Head of caudate nucleus (tissue), 42 donors: ENCODE measurements around the gene AGBL4.

Experiments used
- DNase-seq, 42 donors: peaks; one replicate each; pipeline versions ENCODE4 v3.0.0 to v3.0.0-alpha.2; 2020 to 2021; ENCODE audit warnings: mixed read lengths in 7 of 42
- intact Hi-C: fragments of 100-400 bp; cut with DNase I; formaldehyde crosslinking; loops from one replicate; pipeline ENCODE4 v1.15.0; 2022

AGBL4 gene

GRCh38 chr1:49229555-49229954 is 794.2 kb downstream of the AGBL4 start:
- intact Hi-C loops: no loop called here
- DNase-seq: no peak

GRCh38 chr1:49226758-49227157 is 797.0 kb downstream of the AGBL4 start:
- DNase-seq: no peak
- intact Hi-C loops: no loop called here

- intact Hi-C loops: no loop called here
- no peak for DNase-seq
Observed at GRCh38 chr1:49225464-49225863, 798.3 kb downstream of the AGBL4 start.

GRCh38 chr1:49213301-49213700 is 810.5 kb downstream of the AGBL4 start:
- intact Hi-C loops: no loop called here
- DNase-seq: no peak

GRCh38 chr1:49208712-49209111 is 815.0 kb downstream of the AGBL4 start:
- DNase-seq: no peak

GRCh38 chr1:49204720-49205119 is 819.0 kb downstream of the AGBL4 start:
- intact Hi-C loops: no loop called here
- DNase-seq: no peak

More at GRCh38 chr1:49208712-49209111, 815.0 kb downstream of the AGBL4 start:
- intact Hi-C loops: no loop called here

GRCh38 chr1:49200738-49201137 is 823.0 kb downstream of the AGBL4 start:
- intact Hi-C loops: no loop called here
- no peak for DNase-seq

- intact Hi-C loops: no loop called here
- no peak for DNase-seq
Observed at GRCh38 chr1:49199564-49199963, 824.2 kb downstream of the AGBL4 start.

GRCh38 chr1:49197081-49197480 is 826.7 kb downstream of the AGBL4 start:
- intact Hi-C loops: no loop called here
- no peak for DNase-seq

GRCh38 chr1:49190138-49190537 is 833.6 kb downstream of the AGBL4 start:
- intact Hi-C loops: no loop called here
- no peak for DNase-seq

GRCh38 chr1:49187056-49187455 is 836.7 kb downstream of the AGBL4 start:
- DNase-seq: peak in 1 of 42 donors; percentile 3
- intact Hi-C loops: no loop called here

GRCh38 chr1:49185450-49185980 is 838.2 kb downstream of the AGBL4 start:
- intact Hi-C loops: no loop called here
- peak in 8 of 42 donors; percentile 6 to 54 (median 18) for DNase-seq

GRCh38 chr1:49183489-49183888 is 840.3 kb downstream of the AGBL4 start:
- no peak for DNase-seq
- intact Hi-C loops: no loop called here

GRCh38 chr1:49181033-49181432 is 842.7 kb downstream of the AGBL4 start:
- intact Hi-C loops: no loop called here
- no peak for DNase-seq

GRCh38 chr1:49171941-49172593 is 851.7 kb downstream of the AGBL4 start:
- DNase-seq: peak in 12 of 42 donors; percentile 3 to 44 (median 22)
- intact Hi-C loops: no loop called here

GRCh38 chr1:49166031-49166430 is 857.7 kb downstream of the AGBL4 start:
- no peak for DNase-seq
- intact Hi-C loops: no loop called here

GRCh38 chr1:49163031-49163430 is 860.7 kb downstream of the AGBL4 start:
- intact Hi-C loops: no loop called here
- DNase-seq: no peak

GRCh38 chr1:49160677-49161076 is 863.1 kb downstream of the AGBL4 start:
- DNase-seq: no peak
- intact Hi-C loops: no loop called here

- intact Hi-C loops: no loop called here
- DNase-seq: no peak
Observed at GRCh38 chr1:49136738-49137251, 887.0 kb downstream of the AGBL4 start.

- intact Hi-C loops: no loop called here
- DNase-seq: no peak
Observed at GRCh38 chr1:49125746-49126145, 898.0 kb downstream of the AGBL4 start.

- intact Hi-C loops: no loop called here
Observed at GRCh38 chr1:49111931-49112330, 911.8 kb downstream of the AGBL4 start.

More at GRCh38 chr1:49111931-49112330, 911.8 kb downstream of the AGBL4 start:
- DNase-seq: no peak
